Memory B cell (primary cell): Measurements from ENCODE around the gene KCNK13.
"Not testable (repeated sequence)": the region's sequence is repeated elsewhere in the genome, so short reads cannot be mapped to it uniquely, and the experiment has no call there.

Source experiments
- ATAC-seq: fragments of 150-1000 bp; cut with Tn5 transposase; 2 replicates; pipeline ENCODE4 v1.10.0; 2021; ENCODE audit warnings: low read depth, mild to moderate bottlenecking, moderate library complexity
- DNase-seq, 2 donors: peaks; one replicate each; pipeline ENCODE4 v3.0.0; 2022; ENCODE audit warnings: low spot score in 2 of 2
- H3K27ac Mint-ChIP-seq: one replicate; pipeline ENCODE4 v1.8.0; 2022; ENCODE audit warnings: mild to moderate bottlenecking, moderate library complexity, mixed read lengths
- H3K27me3 Mint-ChIP-seq: one replicate; pipeline ENCODE4 v1.8.0; 2022; ENCODE audit warnings: mixed read lengths
- H3K36me3 Mint-ChIP-seq: one replicate; pipeline ENCODE4 v1.8.0; 2022; ENCODE audit warnings: mild to moderate bottlenecking, mixed read lengths
- H3K4me1 Mint-ChIP-seq: one replicate; pipeline ENCODE4 v1.8.0; 2022; ENCODE audit warnings: mixed read lengths
- H3K4me3 Mint-ChIP-seq: one replicate; pipeline ENCODE4 v1.8.0; 2022; ENCODE audit warnings: mild to moderate bottlenecking, moderate library complexity, mixed read lengths
- H3K9me3 Mint-ChIP-seq: one replicate; pipeline ENCODE4 v1.8.0; 2022; ENCODE audit warnings: mixed read lengths

Gene KCNK13

DNA sequence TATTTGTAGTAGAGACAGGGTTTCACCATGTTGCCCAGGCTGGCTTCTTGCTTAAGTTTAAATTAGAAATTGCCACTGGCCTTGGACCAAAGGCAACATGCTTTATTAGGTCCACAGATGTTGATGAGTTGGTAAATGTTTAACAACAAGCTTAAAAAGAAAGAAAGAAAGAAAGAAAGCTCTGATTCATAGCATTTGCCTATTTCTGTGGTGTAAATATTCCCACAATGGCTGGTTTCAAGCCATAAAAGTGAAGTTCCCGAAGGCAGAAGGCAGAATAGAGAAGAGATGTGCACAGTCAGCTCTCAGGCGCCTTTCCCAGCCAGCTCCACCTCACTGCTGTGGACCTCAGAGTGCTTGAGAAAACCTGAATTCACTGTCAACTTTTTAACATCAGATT lies 26.4 kb downstream of the KCNK13 start:
- no peaks in the 10 kb centered on the region for H3K4me1 Mint-ChIP-seq
- H3K4me3 Mint-ChIP-seq: no peak overlapping the region

DNA sequence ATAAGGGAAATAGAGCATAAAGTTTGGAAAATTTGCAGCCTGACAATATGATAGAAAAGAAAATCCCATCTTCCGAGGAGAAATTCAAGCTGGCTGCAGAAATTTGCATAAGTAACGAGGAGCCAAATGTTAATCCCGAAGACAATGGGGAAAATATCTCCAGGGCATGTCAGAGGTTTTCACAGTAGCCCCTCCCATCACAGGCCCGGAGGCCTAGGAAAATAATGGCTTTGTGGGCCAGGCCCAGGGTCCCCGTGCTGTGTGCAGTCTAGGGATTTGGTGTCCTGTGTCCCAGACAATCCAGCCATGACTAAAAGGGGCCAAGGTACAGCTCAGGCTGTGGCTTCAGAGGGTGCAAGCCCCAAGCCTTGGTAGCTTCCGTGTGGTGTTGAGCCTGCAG lies 27.7 kb downstream of the KCNK13 start:
- H3K27ac Mint-ChIP-seq, H3K4me3 Mint-ChIP-seq, H3K4me1 Mint-ChIP-seq, H3K36me3 Mint-ChIP-seq, H3K9me3 Mint-ChIP-seq, ATAC-seq, DNase-seq: not testable (repeated sequence)
- peaks cover 19% of the 10 kb centered on the region for H3K27me3 Mint-ChIP-seq

More for the DNA sequence above, 26.4 kb downstream of the KCNK13 start:
- Mint-ChIP-seq H3K36me3 (peaks cover 1% of the 10 kb centered on the region), H3K27ac (no peak overlapping the region), H3K9me3 (no peaks in the 10 kb centered on the region), H3K27me3 (peaks cover 18% of the 10 kb centered on the region)
- DNase-seq (no peak), ATAC-seq (no peak)

DNA sequence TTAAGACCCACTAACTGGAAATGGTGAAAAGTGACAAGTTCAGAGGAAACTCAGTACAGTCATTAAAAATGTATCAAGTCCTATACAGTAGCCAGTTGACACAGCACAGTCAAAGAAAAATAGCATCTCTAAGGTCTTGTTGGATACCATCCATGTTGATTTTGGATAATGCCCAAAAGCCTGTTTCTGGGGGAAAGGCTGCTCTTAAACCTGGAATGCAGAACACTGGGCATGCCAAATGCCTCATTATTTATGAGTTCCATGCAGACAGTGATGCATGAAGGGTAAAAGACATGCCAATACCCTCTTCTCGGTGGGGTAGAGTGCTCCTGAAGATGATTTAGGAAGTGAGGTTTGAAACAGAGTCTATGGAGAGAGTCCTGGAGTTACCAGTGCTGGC lies 29.6 kb downstream of the KCNK13 start:
- Mint-ChIP-seq H3K27me3 (peaks cover 19% of the 10 kb centered on the region), H3K4me3 (no peak overlapping the region), H3K27ac (no peak overlapping the region), H3K4me1 (no peaks in the 10 kb centered on the region), H3K9me3 (no peaks in the 10 kb centered on the region), H3K36me3 (peaks cover 1% of the 10 kb centered on the region)
- ATAC-seq: no peak
- DNase-seq: no peak

DNA sequence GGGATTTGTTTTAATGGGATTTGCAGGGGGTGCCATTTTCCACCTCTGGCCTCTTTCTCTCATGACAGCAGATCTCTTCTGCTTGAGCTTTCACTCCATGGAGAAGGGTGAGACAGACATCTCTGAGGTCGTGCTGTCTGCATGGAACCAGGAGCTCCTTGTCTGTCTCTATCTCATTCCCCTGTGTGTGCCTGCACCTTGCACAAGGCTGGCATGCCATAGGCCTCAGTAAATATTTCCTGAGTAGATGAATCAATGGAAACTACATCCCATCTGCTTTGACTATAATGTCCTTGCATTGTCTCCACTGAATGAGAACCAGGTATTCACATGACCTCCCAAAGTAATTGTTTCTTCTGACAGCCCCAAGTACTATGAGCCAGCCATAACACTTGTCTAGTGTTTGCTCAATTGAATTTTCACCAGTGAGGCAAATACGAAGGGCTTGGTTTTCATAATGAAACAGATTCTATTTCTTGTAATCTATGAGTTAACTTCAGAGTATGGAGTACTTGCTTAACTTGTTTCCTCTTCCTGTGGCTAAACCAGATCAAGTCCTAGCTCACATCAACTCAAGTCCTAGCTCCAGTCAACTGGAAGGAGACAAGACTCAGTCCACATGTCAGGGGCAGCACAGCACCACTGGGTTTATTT lies 32.3 kb downstream of the KCNK13 start:
- ATAC-seq: no peak
- Mint-ChIP-seq H3K4me1 (no peaks in the 10 kb centered on the region), H3K27me3 (peaks cover 15% of the 10 kb centered on the region), H3K36me3 (peaks cover 1% of the 10 kb centered on the region), H3K9me3 (no peaks in the 10 kb centered on the region), H3K27ac (no peak overlapping the region), H3K4me3 (no peak overlapping the region)
- no peak for DNase-seq

DNA sequence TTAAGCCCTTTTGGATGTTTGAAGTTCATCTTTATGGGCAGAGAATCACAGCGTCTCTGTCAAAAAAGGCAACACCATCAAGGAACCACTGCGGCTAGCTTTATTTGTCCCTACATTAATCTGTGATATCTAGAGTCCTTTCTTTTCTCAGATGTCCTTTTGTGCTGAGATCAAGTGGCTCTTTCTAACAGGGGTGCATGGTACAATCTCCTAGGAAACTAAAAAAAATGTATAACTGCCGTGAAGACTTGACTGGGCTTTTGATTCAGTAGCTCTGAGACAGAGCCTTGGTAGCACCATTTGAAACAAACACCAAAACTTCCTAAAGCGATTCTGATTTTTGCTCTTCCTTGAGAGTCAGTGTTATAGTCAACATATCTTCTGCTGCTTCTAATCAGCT lies 33.3 kb downstream of the KCNK13 start:
- H3K27ac Mint-ChIP-seq: no peak overlapping the region

DNA sequence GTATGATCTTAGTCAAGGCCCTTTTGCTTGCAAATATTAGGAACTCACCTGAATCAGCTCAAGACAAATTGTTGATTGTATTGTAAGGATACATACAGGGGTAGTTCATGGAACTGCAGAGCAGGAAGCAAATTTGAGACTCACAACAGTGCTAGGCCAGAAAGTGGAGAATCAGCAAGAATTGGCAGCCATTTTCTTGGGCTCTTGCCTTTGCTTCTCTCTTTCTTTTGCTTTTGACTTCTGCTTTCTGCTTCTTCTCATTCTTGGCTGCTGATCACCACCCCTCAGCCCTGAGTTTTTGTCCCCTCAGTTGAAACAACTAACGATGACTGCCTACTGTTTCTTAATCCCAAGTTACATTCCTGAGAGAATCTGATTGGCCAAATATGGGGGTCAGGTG lies 34.8 kb downstream of the KCNK13 start:
- no peak overlapping the region for H3K4me3 Mint-ChIP-seq
- no peak for ATAC-seq
- H3K9me3 Mint-ChIP-seq: no peaks in the 10 kb centered on the region
- H3K36me3 Mint-ChIP-seq: peaks cover under 1% of the 10 kb centered on the region
- peaks cover 9% of the 10 kb centered on the region for H3K27me3 Mint-ChIP-seq
- H3K4me1 Mint-ChIP-seq: no peaks in the 10 kb centered on the region
- no peak for DNase-seq
- no peak overlapping the region for H3K27ac Mint-ChIP-seq

More for the DNA sequence above, 33.3 kb downstream of the KCNK13 start:
- ATAC-seq (no peak), DNase-seq (no peak)
- H3K9me3 Mint-ChIP-seq: no peaks in the 10 kb centered on the region
- no peaks in the 10 kb centered on the region for H3K4me1 Mint-ChIP-seq
- no peak overlapping the region for H3K4me3 Mint-ChIP-seq
- peaks cover 1% of the 10 kb centered on the region for H3K36me3 Mint-ChIP-seq
- peaks cover 12% of the 10 kb centered on the region for H3K27me3 Mint-ChIP-seq

DNA sequence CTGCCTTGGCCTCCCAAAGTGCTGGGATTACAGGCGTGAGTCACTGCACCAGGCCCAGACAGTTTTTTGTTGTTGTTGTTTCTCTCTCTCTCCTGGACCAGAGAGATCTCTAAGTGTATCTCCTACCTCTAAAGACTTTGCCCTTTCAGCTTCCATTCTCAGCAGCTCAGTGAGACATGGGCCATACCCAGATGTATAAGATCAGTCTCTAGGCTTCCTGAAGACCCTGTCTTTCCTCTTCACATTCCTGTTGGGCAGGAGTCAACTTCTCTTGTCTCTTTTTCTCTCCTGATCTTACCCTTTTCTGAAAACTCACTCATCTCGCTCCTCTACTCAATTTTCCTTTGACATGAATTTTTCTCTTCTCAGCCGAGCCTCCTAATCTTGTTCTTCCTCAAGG lies 42.0 kb downstream of the KCNK13 start:
- Mint-ChIP-seq H3K4me3 (no peak overlapping the region), H3K9me3 (peaks cover 1% of the 10 kb centered on the region), H3K36me3 (peaks cover 2% of the 10 kb centered on the region), H3K27me3 (peaks cover 5% of the 10 kb centered on the region), H3K4me1 (no peaks in the 10 kb centered on the region), H3K27ac (no peak overlapping the region)
- DNase-seq: no peak
- no peak for ATAC-seq

DNA sequence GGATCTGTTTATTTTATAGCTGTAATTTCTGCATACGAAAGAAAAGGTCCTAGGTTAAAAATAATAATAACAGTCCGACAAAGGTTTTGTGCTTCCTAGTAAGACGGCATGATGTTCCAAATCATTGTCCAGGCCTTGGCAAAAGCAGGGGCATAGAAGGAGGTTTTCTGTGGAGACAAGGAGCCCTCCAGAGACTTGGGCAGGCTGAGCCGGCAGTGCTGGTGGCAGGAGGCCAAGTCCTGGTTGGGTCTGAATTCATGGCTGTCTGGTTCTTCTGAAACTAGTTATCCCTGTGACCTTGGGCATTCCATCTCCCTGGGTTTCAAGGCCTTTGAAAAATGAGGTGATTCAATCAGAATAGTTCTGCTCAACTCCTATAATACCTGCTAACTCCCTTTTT lies 44.0 kb downstream of the KCNK13 start:
- no peak for DNase-seq
- Mint-ChIP-seq H3K9me3 (peaks cover 1% of the 10 kb centered on the region), H3K27me3 (peaks cover 7% of the 10 kb centered on the region), H3K4me3 (no peak overlapping the region), H3K27ac (no peak overlapping the region), H3K4me1 (no peaks in the 10 kb centered on the region), H3K36me3 (peaks cover 2% of the 10 kb centered on the region)
- ATAC-seq: no peak

DNA sequence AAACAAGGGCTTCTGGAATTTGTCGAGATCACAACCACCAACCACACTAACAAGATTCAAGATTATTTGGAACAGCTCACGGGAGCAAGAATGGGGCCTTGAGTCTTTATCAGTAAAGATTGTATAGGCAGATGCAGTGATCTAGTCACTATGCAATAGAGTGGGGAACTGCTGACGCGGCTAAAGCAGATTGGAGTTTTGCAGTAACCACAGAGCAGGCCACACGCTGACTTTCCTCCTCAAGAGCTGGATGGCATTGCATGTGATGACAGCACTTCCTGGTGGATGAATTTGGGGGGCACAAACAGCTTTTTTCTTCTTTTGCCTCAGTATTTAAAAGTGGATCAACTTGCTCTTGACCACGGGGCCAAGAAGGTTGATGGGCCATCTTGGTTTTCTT lies 46.0 kb downstream of the KCNK13 start:
- peaks cover 9% of the 10 kb centered on the region for H3K27me3 Mint-ChIP-seq
- peaks cover 1% of the 10 kb centered on the region for H3K9me3 Mint-ChIP-seq
- peaks cover 2% of the 10 kb centered on the region for H3K36me3 Mint-ChIP-seq
- H3K4me1 Mint-ChIP-seq: no peaks in the 10 kb centered on the region
- DNase-seq: no peak
- H3K27ac Mint-ChIP-seq: no peak overlapping the region
- no peak for ATAC-seq
- no peak overlapping the region for H3K4me3 Mint-ChIP-seq

DNA sequence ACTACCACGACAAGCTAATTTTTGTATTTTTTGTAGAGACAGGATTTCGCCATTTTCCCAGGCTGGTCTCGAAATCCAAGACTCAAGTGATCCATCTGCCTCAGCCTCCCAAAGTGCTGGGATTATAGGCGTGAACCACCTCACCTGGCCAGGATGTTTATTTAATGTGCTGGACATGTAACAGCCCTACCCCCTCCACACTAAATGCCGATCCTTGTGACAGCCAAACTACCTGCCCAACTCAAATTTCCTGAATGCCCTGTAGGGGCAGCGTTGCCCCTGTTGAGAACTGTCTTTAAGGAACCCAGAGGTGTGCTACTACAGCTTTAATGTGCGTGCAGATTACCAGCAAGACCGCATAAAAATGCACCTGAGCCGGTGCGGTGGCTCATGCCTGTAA lies 48.1 kb downstream of the KCNK13 start:
- no peak for DNase-seq
- H3K36me3 Mint-ChIP-seq: no peaks in the 10 kb centered on the region
- H3K4me3 Mint-ChIP-seq: no peak overlapping the region
- peaks cover 9% of the 10 kb centered on the region for H3K27me3 Mint-ChIP-seq
- H3K27ac Mint-ChIP-seq: no peak overlapping the region
- no peak for ATAC-seq
- no peaks in the 10 kb centered on the region for H3K4me1 Mint-ChIP-seq
- H3K9me3 Mint-ChIP-seq: peaks cover 1% of the 10 kb centered on the region

DNA sequence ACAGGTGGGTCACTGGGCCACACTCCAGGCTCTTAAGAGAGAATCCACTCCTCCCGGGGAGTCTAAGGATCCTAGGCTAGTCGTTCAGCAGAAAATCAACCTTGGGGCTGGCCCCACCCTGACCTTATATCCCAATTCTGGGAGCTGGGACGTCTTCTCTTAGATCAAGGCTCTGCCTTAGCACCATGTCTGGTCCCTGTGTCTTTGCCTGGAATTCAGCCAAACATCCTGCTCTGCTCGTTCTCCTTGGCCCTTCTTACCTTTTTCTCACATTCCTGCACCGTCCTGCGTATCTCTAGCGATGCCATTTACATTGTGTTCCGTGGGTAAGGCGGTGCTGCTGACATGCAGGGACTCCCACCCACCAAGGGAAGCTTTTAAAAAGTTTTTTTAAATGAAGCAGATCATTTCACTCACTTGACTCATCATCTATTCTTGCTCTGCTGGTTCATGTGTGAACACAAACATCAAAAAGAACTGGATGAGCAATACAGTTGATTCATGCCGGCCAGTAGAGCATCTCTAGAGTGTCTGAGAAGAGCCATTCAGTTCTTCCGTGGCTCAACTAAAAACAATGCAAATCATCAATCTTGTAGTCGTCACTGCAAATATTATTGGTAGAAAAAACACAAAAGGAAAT lies 50.2 kb downstream of the KCNK13 start:
- ATAC-seq (no peak), DNase-seq (no peak)
- no peak overlapping the region for H3K4me3 Mint-ChIP-seq

DNA sequence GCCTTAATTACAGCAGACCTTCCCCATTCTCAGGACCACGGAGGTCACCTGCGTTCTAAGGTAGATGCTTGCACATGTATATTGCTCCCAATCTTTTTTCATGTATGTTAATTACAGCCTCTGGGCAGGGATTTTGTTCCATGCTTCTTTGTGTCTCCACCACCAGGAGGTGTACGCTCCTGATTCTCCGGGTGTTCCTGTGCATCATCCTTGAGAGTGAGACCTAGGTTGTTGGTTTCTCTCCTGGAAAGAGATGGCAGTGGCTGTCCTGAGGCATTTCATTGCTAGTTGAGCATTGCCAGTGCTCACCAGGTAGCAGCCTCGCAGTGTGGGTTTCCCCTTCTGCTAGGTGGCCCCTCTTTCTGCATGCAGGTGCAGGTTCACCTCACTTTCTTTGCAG lies 52.8 kb downstream of the KCNK13 start:
- no peak for ATAC-seq

More for the DNA sequence above, 50.2 kb downstream of the KCNK13 start:
- Mint-ChIP-seq H3K27ac (no peak overlapping the region), H3K4me1 (no peaks in the 10 kb centered on the region), H3K36me3 (no peaks in the 10 kb centered on the region), H3K9me3 (peaks cover 1% of the 10 kb centered on the region), H3K27me3 (peaks cover 9% of the 10 kb centered on the region)

DNA sequence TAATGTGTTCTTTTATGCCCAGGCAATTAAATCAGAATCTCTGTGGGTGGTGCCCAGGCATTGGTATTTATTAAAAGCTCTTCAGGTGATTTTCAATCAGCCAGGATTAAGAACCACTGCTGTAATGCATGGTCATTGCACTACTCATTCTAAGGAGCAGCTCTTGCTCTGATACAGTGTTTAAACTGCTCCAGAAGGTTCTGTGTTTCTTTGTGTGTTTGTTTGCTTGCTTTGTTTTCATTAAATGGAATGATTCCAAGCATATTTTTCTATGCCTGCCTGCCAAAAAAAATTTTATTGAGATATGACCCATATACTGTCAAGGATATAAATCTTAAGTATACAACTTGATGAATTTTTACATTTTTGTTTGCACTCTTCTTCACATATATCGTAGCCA lies 54.0 kb downstream of the KCNK13 start:
- DNase-seq (no peak), ATAC-seq (no peak)
- H3K9me3 Mint-ChIP-seq: no peaks in the 10 kb centered on the region
- H3K36me3 Mint-ChIP-seq: no peaks in the 10 kb centered on the region
- no peaks in the 10 kb centered on the region for H3K4me1 Mint-ChIP-seq
- peaks cover 7% of the 10 kb centered on the region for H3K27me3 Mint-ChIP-seq
- no peak overlapping the region for H3K27ac Mint-ChIP-seq
- H3K4me3 Mint-ChIP-seq: no peak overlapping the region

More for the DNA sequence above, 52.8 kb downstream of the KCNK13 start:
- Mint-ChIP-seq H3K4me1 (no peaks in the 10 kb centered on the region), H3K9me3 (no peaks in the 10 kb centered on the region), H3K27me3 (peaks cover 9% of the 10 kb centered on the region), H3K4me3 (no peak overlapping the region), H3K27ac (no peak overlapping the region), H3K36me3 (no peaks in the 10 kb centered on the region)
- no peak for DNase-seq

DNA sequence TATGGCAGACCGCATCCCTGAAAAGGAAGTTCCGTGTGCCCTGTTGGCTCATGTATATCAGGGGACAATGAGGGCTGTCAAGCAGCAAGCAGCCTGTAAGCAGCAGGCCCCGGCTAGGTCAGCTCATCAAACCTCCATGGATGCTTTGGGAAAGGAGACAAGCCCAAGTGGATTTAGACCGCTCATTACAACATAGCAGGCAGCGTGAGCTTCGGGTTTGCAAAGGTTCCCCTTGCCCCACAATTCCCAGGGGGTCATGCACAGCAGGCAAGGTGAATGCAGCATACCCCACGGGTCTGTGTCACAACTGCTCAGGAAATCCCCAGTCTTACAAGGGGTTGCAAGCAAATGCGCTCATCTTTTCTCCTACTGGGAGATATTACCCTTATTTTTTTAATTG lies 54.6 kb downstream of the KCNK13 start:
- Mint-ChIP-seq H3K27me3 (peaks cover 7% of the 10 kb centered on the region), H3K27ac (no peak overlapping the region), H3K4me3 (no peak overlapping the region), H3K4me1 (no peaks in the 10 kb centered on the region), H3K36me3 (no peaks in the 10 kb centered on the region), H3K9me3 (no peaks in the 10 kb centered on the region)
- ATAC-seq (no peak), DNase-seq (no peak)

DNA sequence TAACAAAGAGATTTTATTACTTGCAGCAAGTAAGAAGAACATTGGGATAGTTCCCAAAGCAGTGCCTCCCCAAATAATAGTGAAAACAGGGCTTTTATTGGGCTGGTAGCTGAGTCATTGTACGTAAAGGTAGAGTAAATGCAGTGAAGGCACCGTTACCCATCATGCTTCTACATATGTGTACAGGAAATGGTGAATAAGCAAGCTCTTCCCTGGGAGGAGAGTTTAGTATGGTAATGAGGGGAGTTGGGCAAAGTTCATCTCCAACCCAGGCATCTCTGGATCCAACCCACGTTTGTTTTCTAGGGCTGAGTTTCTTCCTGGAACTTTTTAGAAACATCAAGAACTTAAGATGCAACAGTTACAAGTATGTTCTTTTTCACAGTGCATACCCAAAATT lies 56.2 kb downstream of the KCNK13 start:
- ATAC-seq (no peak), DNase-seq (no peak)
- H3K27me3 Mint-ChIP-seq: peaks cover 6% of the 10 kb centered on the region
- no peaks in the 10 kb centered on the region for H3K4me1 Mint-ChIP-seq
- H3K36me3 Mint-ChIP-seq: no peaks in the 10 kb centered on the region
- no peak overlapping the region for H3K4me3 Mint-ChIP-seq
- no peak overlapping the region for H3K27ac Mint-ChIP-seq
- no peaks in the 10 kb centered on the region for H3K9me3 Mint-ChIP-seq
